GM19468 (cell line): Measurements from ENCODE around the gene ARRDC4.

ENCODE experiments used
- ATAC-seq: cut with Tn5 transposase; IDR thresholded peaks from one replicate; pipeline ENCODE4 v1.9.1; 2021; ENCODE audit warnings: mild to moderate bottlenecking, moderate library complexity, moderate number of reproducible peaks; ENCODE audit not compliant: unreplicated experiment; ENCODE audit errors: extremely low read depth

The ARRDC4 gene

GRCh38 chr15:97994236-97994635 lies 33.7 kb downstream of the ARRDC4 start:
- no peak for ATAC-seq

- ATAC-seq: no peak
Measured at GRCh38 chr15:97995192-97995591, 34.7 kb downstream of the ARRDC4 start.

GRCh38 chr15:97995881-97996603 lies 35.5 kb downstream of the ARRDC4 start:
- no peak for ATAC-seq

- no peak for ATAC-seq
Measured at GRCh38 chr15:97998307-97999071, 38.0 kb downstream of the ARRDC4 start.

- no peak for ATAC-seq
Measured at GRCh38 chr15:98000249-98001203, 40.0 kb downstream of the ARRDC4 start.

GRCh38 chr15:98001663-98002194 lies 41.2 kb downstream of the ARRDC4 start:
- no peak for ATAC-seq

GRCh38 chr15:98002419-98002818 lies 41.9 kb downstream of the ARRDC4 start:
- ATAC-seq: no peak

GRCh38 chr15:98002866-98003265 lies 42.4 kb downstream of the ARRDC4 start:
- no peak for ATAC-seq

GRCh38 chr15:98003518-98003917 lies 43.0 kb downstream of the ARRDC4 start:
- no peak for ATAC-seq

- ATAC-seq: no peak
Measured at GRCh38 chr15:98003996-98004395, 43.5 kb downstream of the ARRDC4 start.

- no peak for ATAC-seq
Measured at GRCh38 chr15:98005659-98006058, 45.2 kb downstream of the ARRDC4 start.

- no peak for ATAC-seq
Measured at GRCh38 chr15:98009169-98009568, 48.7 kb downstream of the ARRDC4 start.

GRCh38 chr15:98009971-98010370 lies 49.5 kb downstream of the ARRDC4 start:
- no peak for ATAC-seq

- ATAC-seq: no peak
Measured at GRCh38 chr15:98012354-98012753, 51.9 kb downstream of the ARRDC4 start.

GRCh38 chr15:98013631-98014030 lies 53.1 kb downstream of the ARRDC4 start:
- ATAC-seq: no peak

- no peak for ATAC-seq
Measured at GRCh38 chr15:98017150-98017964, 56.9 kb downstream of the ARRDC4 start.

- no peak for ATAC-seq
Measured at GRCh38 chr15:98018761-98019351, 58.4 kb downstream of the ARRDC4 start.
